WTC11 (cell line): ENCODE results near the gene PTPN12.

ENCODE experiments used
- CTCF ChIP-seq: fragments of 200-600 bp; IDR thresholded peaks from 2 replicates; pipeline ENCODE4 v1.8.0; 2022; ENCODE audit warnings: antibody characterized with exemption
- IRF2 ChIP-seq: sonication (generic); formaldehyde crosslinking; IDR thresholded peaks from 2 replicates; pipeline ENCODE4 v1.8.0; 2022; ENCODE audit warnings: low read depth, missing genetic modification reagents, borderline replicate concordance
- SP1 ChIP-seq: sonication (generic); formaldehyde crosslinking; conservative IDR thresholded peaks from 2 replicates; pipeline ENCODE4 v1.8.1; 2022; ENCODE audit warnings: missing genetic modification reagents
- USF2 ChIP-seq: sonication (generic); formaldehyde crosslinking; IDR thresholded peaks from 2 replicates; pipeline ENCODE4 v1.8.1; 2023; ENCODE audit warnings: mild to moderate bottlenecking, missing genetic modification reagents, moderate library complexity
- ZBTB43 ChIP-seq: sonication (generic); formaldehyde crosslinking; IDR thresholded peaks from 2 replicates; pipeline ENCODE4 v1.8.1; 2023; ENCODE audit warnings: mild to moderate bottlenecking, missing genetic modification reagents
- TF ChIP-seq, protein P1 (sequence below): sonication (generic); formaldehyde crosslinking; IDR thresholded peaks from 2 replicates; pipeline ENCODE4 v1.8.1; 2022; ENCODE audit warnings: missing genetic modification reagents, borderline replicate concordance

DNA sequence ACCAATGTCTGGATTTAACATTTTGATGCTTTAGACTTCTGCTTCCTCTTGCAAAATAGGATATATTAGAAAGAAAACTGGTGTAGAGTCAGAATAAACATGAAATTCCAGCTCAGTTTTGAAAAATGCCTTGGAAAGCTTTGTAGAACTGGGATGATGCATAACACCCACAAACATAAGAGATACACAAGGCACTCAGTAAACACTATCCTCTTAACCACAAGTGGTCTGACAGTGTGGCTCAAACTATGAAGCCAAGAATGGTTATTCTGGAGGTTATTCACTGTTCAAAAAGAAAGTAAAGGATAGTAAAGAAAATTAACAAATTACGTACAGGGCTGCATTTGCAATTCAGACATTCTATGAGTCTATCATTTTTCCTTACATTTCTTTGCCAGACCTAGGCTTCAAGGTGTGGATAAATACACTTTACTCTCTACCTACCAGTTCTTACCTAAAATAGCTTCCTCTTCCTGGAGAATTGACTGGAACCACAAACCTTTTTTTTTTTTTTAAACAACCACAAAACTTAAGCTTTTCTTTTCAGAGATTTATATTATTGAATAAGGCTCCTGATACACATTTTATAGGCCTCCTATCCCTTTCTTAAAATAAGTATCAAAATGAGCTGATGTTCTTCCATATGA lies 150.1 kb downstream of the PTPN12 start:
- TF ChIP-seq CTCF (no peak), ZBTB43 (CRISPR knock-in tag) (no peak), SP1 (CRISPR knock-in tag) (no peak), USF2 (CRISPR knock-in tag) (no peak), IRF2 (no peak)
- TF ChIP-seq, protein P1, sequence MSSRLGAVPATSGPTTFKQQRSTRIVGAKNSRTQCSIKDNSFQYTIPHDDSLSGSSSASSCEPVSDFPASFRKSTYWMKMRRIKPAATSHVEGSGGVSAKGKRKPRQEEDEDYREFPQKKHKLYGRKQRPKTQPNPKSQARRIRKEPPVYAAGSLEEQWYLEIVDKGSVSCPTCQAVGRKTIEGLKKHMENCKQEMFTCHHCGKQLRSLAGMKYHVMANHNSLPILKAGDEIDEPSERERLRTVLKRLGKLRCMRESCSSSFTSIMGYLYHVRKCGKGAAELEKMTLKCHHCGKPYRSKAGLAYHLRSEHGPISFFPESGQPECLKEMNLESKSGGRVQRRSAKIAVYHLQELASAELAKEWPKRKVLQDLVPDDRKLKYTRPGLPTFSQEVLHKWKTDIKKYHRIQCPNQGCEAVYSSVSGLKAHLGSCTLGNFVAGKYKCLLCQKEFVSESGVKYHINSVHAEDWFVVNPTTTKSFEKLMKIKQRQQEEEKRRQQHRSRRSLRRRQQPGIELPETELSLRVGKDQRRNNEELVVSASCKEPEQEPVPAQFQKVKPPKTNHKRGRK (CRISPR knock-in tag) = no peak
